ENCODE data around the gene ZNF180.
A peak's percentile ranks its signal among the peaks of the same experiment; 100 is the strongest.
"Not testable (repeated sequence)": the region's sequence is repeated elsewhere in the genome, so short reads cannot be mapped to it uniquely, and the experiment has no call there.

The ZNF180 gene

GRCh38 chr19:44499962-44500949, at the start of gene ZNF180:
Gene ZNF180 (minus strand): TSS chr19:44500522. CDS start chr19:44497334, 3,188 bp downstream.
- peak within 1 kb of the TSS; percentile 100 for H3K4me3 ChIP-seq
- H3K36me3 ChIP-seq (ENCODE audit: insufficient read depth, low read length) = peaks cover 43% of the 10 kb centered on the region
- H3K9ac ChIP-seq (ENCODE audit: insufficient read length) = peak within 1 kb of the TSS; percentile 98
- TF ChIP-seq FOXP2 (optimal IDR thresholded peaks at IDR 0.05; ENCODE audit: control extremely low read depth, extremely low read length, insufficient read depth) (no peak), POLR2AphosphoS5 (IDR thresholded peaks at IDR 0.05; ENCODE audit: borderline replicate concordance, low read depth, low read length) (peak; percentile 91), EZH2 (IDR thresholded peaks at IDR 0.05) (no peak)
- peak within 1 kb of the TSS; percentile 92 for H3K27ac ChIP-seq
- peaks cover 13% of the 10 kb centered on the region for H3K9me3 ChIP-seq (ENCODE audit: low read depth, low read length)
- DNase-seq (ENCODE audit: low read depth, low spot score) = no peak

- no peak overlapping the region for H3K9ac ChIP-seq (ENCODE audit: insufficient read length)
- H3K4me3 ChIP-seq = no peak overlapping the region
- no peak overlapping the region for H3K27ac ChIP-seq
- H3K9me3 ChIP-seq (ENCODE audit: low read depth, low read length) = no peaks in the 10 kb centered on the region
- no peaks in the 10 kb centered on the region for H3K36me3 ChIP-seq (ENCODE audit: insufficient read depth, low read length)
- TF ChIP-seq POLR2AphosphoS5 (IDR thresholded peaks at IDR 0.05; ENCODE audit: borderline replicate concordance, low read depth, low read length) = no peak
- no peak for TF ChIP-seq EZH2 (IDR thresholded peaks at IDR 0.05)
- TF ChIP-seq FOXP2 (optimal IDR thresholded peaks at IDR 0.05; ENCODE audit: control extremely low read depth, extremely low read length, insufficient read depth) = no peak
- no peak for DNase-seq (ENCODE audit: low read depth, low spot score)
Observed at GRCh38 chr19:44549507-44549906, 49.2 kb upstream of the ZNF180 start.

- no peaks in the 10 kb centered on the region for H3K36me3 ChIP-seq (ENCODE audit: insufficient read depth, low read length)
- no peak overlapping the region for H3K4me3 ChIP-seq
- H3K27ac ChIP-seq = no peak overlapping the region
- no peak for TF ChIP-seq EZH2 (IDR thresholded peaks at IDR 0.05)
- TF ChIP-seq POLR2AphosphoS5 (IDR thresholded peaks at IDR 0.05; ENCODE audit: borderline replicate concordance, low read depth, low read length) = no peak
- TF ChIP-seq FOXP2 (optimal IDR thresholded peaks at IDR 0.05; ENCODE audit: control extremely low read depth, extremely low read length, insufficient read depth) = no peak
- no peak overlapping the region for H3K9ac ChIP-seq (ENCODE audit: insufficient read length)
- no peak for DNase-seq (ENCODE audit: low read depth, low spot score)
- H3K9me3 ChIP-seq (ENCODE audit: low read depth, low read length) = no peaks in the 10 kb centered on the region
Observed at GRCh38 chr19:44548736-44549135, 48.4 kb upstream of the ZNF180 start.

GRCh38 chr19:44544031-44544430, 43.7 kb upstream of the ZNF180 start:
- Histone ChIP-seq H3K9me3 (ENCODE audit: low read depth, low read length) (no peaks in the 10 kb centered on the region), H3K9ac (ENCODE audit: insufficient read length) (no peak overlapping the region), H3K27ac (no peak overlapping the region), H3K4me3 (no peak overlapping the region), H3K36me3 (ENCODE audit: insufficient read depth, low read length) (no peaks in the 10 kb centered on the region)
- no peak for DNase-seq (ENCODE audit: low read depth, low spot score)
- TF ChIP-seq EZH2 (IDR thresholded peaks at IDR 0.05) (no peak), FOXP2 (optimal IDR thresholded peaks at IDR 0.05; ENCODE audit: control extremely low read depth, extremely low read length, insufficient read depth) (no peak), POLR2AphosphoS5 (IDR thresholded peaks at IDR 0.05; ENCODE audit: borderline replicate concordance, low read depth, low read length) (no peak)

- no peak for DNase-seq (ENCODE audit: low read depth, low spot score)
- Histone ChIP-seq H3K9ac (ENCODE audit: insufficient read length) (no peak overlapping the region), H3K36me3 (ENCODE audit: insufficient read depth, low read length) (no peaks in the 10 kb centered on the region), H3K27ac (no peak overlapping the region), H3K9me3 (ENCODE audit: low read depth, low read length) (no peaks in the 10 kb centered on the region), H3K4me3 (no peak overlapping the region)
- TF ChIP-seq EZH2 (IDR thresholded peaks at IDR 0.05) (no peak), POLR2AphosphoS5 (IDR thresholded peaks at IDR 0.05; ENCODE audit: borderline replicate concordance, low read depth, low read length) (no peak), FOXP2 (optimal IDR thresholded peaks at IDR 0.05; ENCODE audit: control extremely low read depth, extremely low read length, insufficient read depth) (no peak)
Observed at GRCh38 chr19:44542671-44543070, 42.3 kb upstream of the ZNF180 start.

- no peak for TF ChIP-seq FOXP2 (optimal IDR thresholded peaks at IDR 0.05; ENCODE audit: control extremely low read depth, extremely low read length, insufficient read depth)
- no peak for TF ChIP-seq EZH2 (IDR thresholded peaks at IDR 0.05)
- TF ChIP-seq POLR2AphosphoS5 (IDR thresholded peaks at IDR 0.05; ENCODE audit: borderline replicate concordance, low read depth, low read length) = no peak
- H3K4me3 ChIP-seq = no peak overlapping the region
- no peak overlapping the region for H3K27ac ChIP-seq
- DNase-seq (ENCODE audit: low read depth, low spot score) = no peak
- H3K9ac ChIP-seq (ENCODE audit: insufficient read length) = no peak overlapping the region
- H3K9me3 ChIP-seq (ENCODE audit: low read depth, low read length) = no peaks in the 10 kb centered on the region
- H3K36me3 ChIP-seq (ENCODE audit: insufficient read depth, low read length) = 0 out of 2 replicates have a peak, but pooled peaks cover 2% of the 10 kb centered on the region
Observed at GRCh38 chr19:44540736-44541135, 40.4 kb upstream of the ZNF180 start.

GRCh38 chr19:44539991-44540390, 39.7 kb upstream of the ZNF180 start:
- TF ChIP-seq FOXP2 (optimal IDR thresholded peaks at IDR 0.05; ENCODE audit: control extremely low read depth, extremely low read length, insufficient read depth) = no peak
- no peak for TF ChIP-seq EZH2 (IDR thresholded peaks at IDR 0.05)
- TF ChIP-seq POLR2AphosphoS5 (IDR thresholded peaks at IDR 0.05; ENCODE audit: borderline replicate concordance, low read depth, low read length) = no peak
- no peak overlapping the region for H3K9ac ChIP-seq (ENCODE audit: insufficient read length)
- H3K27ac ChIP-seq = no peak overlapping the region
- no peak for DNase-seq (ENCODE audit: low read depth, low spot score)
- H3K4me3 ChIP-seq = no peak overlapping the region
- H3K9me3 ChIP-seq (ENCODE audit: low read depth, low read length) = no peaks in the 10 kb centered on the region
- 0 out of 2 replicates have a peak, but pooled peaks cover 3% of the 10 kb centered on the region for H3K36me3 ChIP-seq (ENCODE audit: insufficient read depth, low read length)

- no peaks in the 10 kb centered on the region for H3K9me3 ChIP-seq (ENCODE audit: low read depth, low read length)
- no peak for DNase-seq (ENCODE audit: low read depth, low spot score)
- H3K36me3 ChIP-seq (ENCODE audit: insufficient read depth, low read length) = 0 out of 2 replicates have a peak, but pooled peaks cover 3% of the 10 kb centered on the region
- no peak overlapping the region for H3K27ac ChIP-seq
- H3K9ac ChIP-seq (ENCODE audit: insufficient read length) = no peak overlapping the region
- no peak for TF ChIP-seq EZH2 (IDR thresholded peaks at IDR 0.05)
- no peak for TF ChIP-seq POLR2AphosphoS5 (IDR thresholded peaks at IDR 0.05; ENCODE audit: borderline replicate concordance, low read depth, low read length)
- TF ChIP-seq FOXP2 (optimal IDR thresholded peaks at IDR 0.05; ENCODE audit: control extremely low read depth, extremely low read length, insufficient read depth) = no peak
- H3K4me3 ChIP-seq = no peak overlapping the region
Observed at GRCh38 chr19:44539236-44539826, 39.0 kb upstream of the ZNF180 start.

- H3K27ac ChIP-seq; H3K4me3 ChIP-seq; H3K36me3 ChIP-seq (ENCODE audit: insufficient read depth, low read length); H3K9me3 ChIP-seq (ENCODE audit: low read depth, low read length); DNase-seq (ENCODE audit: low read depth, low spot score); H3K9ac ChIP-seq (ENCODE audit: insufficient read length): not testable (repeated sequence)
Observed at GRCh38 chr19:44535361-44535760, 35.0 kb upstream of the ZNF180 start.
